ENCODE results near the gene PCDH12.
"Not testable (repeated sequence)": the region's sequence is repeated elsewhere in the genome, so short reads cannot be mapped to it uniquely, and the experiment has no call there.

The PCDH12 gene

GRCh38 chr5:141935538-141935937, 22.5 kb downstream of the PCDH12 start:
- no peak for DNase-seq

GRCh38 chr5:141934099-141934844, 23.7 kb downstream of the PCDH12 start:
- no peak for DNase-seq

- no peak for DNase-seq
Measured at GRCh38 chr5:141933151-141933550, 24.9 kb downstream of the PCDH12 start.

- DNase-seq: no peak
Measured at GRCh38 chr5:141931694-141932093, 26.3 kb downstream of the PCDH12 start.

- no peak for DNase-seq
Measured at GRCh38 chr5:141929398-141930058, 28.5 kb downstream of the PCDH12 start.

- DNase-seq: no peak
Measured at GRCh38 chr5:141928051-141928450, 30.0 kb downstream of the PCDH12 start.

GRCh38 chr5:141926434-141926833, 31.6 kb downstream of the PCDH12 start:
- DNase-seq: no peak

GRCh38 chr5:141923448-141924313, 34.3 kb downstream of the PCDH12 start, which contains the start of gene DELE1:
Gene DELE1 (plus strand): TSS chr5:141923871. CDS start chr5:141923942, 71 bp downstream.
- DNase-seq: peak; percentile 96

GRCh38 chr5:141922827-141923447, 35.1 kb downstream of the PCDH12 start:
- not testable (repeated sequence) for DNase-seq

GRCh38 chr5:141920771-141921170, 37.2 kb downstream of the PCDH12 start:
- no peak for DNase-seq

- no peak for DNase-seq
Measured at GRCh38 chr5:141919218-141920119, 38.5 kb downstream of the PCDH12 start.

GRCh38 chr5:141917760-141918159, 40.2 kb downstream of the PCDH12 start:
- DNase-seq: no peak

- DNase-seq: no peak
Measured at GRCh38 chr5:141916522-141916921, 41.5 kb downstream of the PCDH12 start.

- no peak for DNase-seq
Measured at GRCh38 chr5:141915881-141916336, 42.1 kb downstream of the PCDH12 start.

GRCh38 chr5:141914797-141915196, 43.2 kb downstream of the PCDH12 start:
- no peak for DNase-seq

GRCh38 chr5:141914199-141914743, 43.7 kb downstream of the PCDH12 start:
- DNase-seq: peak; percentile 27

- no peak for DNase-seq
Measured at GRCh38 chr5:141913560-141914198, 44.3 kb downstream of the PCDH12 start.

- no peak for DNase-seq
Measured at GRCh38 chr5:141910271-141910673, 47.7 kb downstream of the PCDH12 start.

- DNase-seq: no peak
Measured at GRCh38 chr5:141909212-141909611, 48.8 kb downstream of the PCDH12 start.

- DNase-seq: no peak
Measured at GRCh38 chr5:141908796-141909195, 49.2 kb downstream of the PCDH12 start.

- DNase-seq: no peak
Measured at GRCh38 chr5:141906972-141907371, 51.0 kb downstream of the PCDH12 start.
